Activated B cell treated with CpG ODN at 0.5 μM for 24 hours (primary cell): ENCODE measurements around the gene CKAP5. TPM values are rescaled to one million over a fixed set of nuclear protein-coding genes. Genes with fewer than 3 reads are reported as not detected.

Experiments used
- ATAC-seq: fragments of 200-7000 bp; cut with Tn5 transposase; one replicate; pipeline ENCODE4 v1.10.0; 2021; ENCODE audit warnings: low read depth, mild to moderate bottlenecking, moderate library complexity
- CTCF ChIA-PET: fragments of 350-600 bp; sonication (Branson Sonifier 250); formaldehyde crosslinking; loops from one replicate; lab custom pipeline; 2021; ENCODE audit warnings: antibody characterized with exemption; lab: Charles Lee
- POLR2A ChIA-PET: fragments of 350-600 bp; sonication (Branson Sonifier 250); formaldehyde crosslinking; loops from one replicate; lab custom pipeline; 2021; ENCODE audit warnings: antibody characterized with exemption; lab: Charles Lee
- DNase-seq: peaks from one replicate; pipeline ENCODE4 v3.0.0; 2022
- H3K27ac Mint-ChIP-seq: one replicate; pipeline ENCODE4 v1.8.0; 2020; ENCODE audit warnings: mixed read lengths
- H3K27me3 Mint-ChIP-seq: one replicate; pipeline ENCODE4 v1.8.0; 2021; ENCODE audit warnings: mixed read lengths
- H3K36me3 Mint-ChIP-seq: one replicate; pipeline ENCODE4 v1.8.0; 2021; ENCODE audit warnings: low read depth, mixed read lengths
- H3K4me1 Mint-ChIP-seq: one replicate; pipeline ENCODE4 v1.8.0; 2021; ENCODE audit warnings: mixed read lengths
- H3K4me3 Mint-ChIP-seq: one replicate; pipeline ENCODE4 v1.8.0; 2020; ENCODE audit warnings: mild to moderate bottlenecking, mixed read lengths
- H3K9me3 Mint-ChIP-seq: one replicate; pipeline ENCODE4 v1.8.0; 2020; ENCODE audit warnings: mixed read lengths
- intact Hi-C: fragments of 100-400 bp; cut with micrococcal nuclease; formaldehyde crosslinking; loops from one replicate; pipeline ENCODE4 v1.15.1; 2024
- total RNA-seq: library from RNA; stranded (reverse); gene quantifications from 2 replicates; pipeline ENCODE4 v1.2.3, GENCODE V29; 2022
- TF ChIP-seq, protein P1 (sequence below): fragments of 200-600 bp; IDR thresholded peaks from one replicate; pipeline ENCODE4 v1.8.0; 2022; ENCODE audit warnings: antibody characterized with exemption, mild to moderate bottlenecking

Gene CKAP5
- total RNA-seq, 1 donor from 2014 or later, result 50.4 TPM

DNA sequence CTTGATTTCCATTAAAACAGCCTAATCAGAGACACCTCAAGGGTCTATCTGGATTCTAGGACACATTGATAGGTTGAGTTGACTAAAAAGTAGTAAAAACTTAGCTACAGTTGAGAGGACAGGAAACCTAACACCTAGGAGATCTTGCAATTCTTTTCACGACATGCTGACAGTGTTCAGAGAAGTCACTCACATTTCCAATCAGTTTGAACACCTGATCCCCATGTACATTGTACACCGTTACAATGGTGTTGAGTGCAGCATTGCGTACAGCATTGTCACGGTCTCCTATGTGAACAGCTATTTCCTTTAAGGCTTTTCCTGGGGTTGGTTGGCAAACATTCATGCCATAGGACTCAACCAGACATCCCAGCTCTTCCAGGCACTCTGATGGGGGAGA lies 84.3 kb downstream of the CKAP5 start:
- CTCF ChIA-PET, result no interaction called here
- POLR2A ChIA-PET, result no interaction called here
- ATAC-seq (no peak), DNase-seq (no peak)
- TF ChIP-seq, protein P1, sequence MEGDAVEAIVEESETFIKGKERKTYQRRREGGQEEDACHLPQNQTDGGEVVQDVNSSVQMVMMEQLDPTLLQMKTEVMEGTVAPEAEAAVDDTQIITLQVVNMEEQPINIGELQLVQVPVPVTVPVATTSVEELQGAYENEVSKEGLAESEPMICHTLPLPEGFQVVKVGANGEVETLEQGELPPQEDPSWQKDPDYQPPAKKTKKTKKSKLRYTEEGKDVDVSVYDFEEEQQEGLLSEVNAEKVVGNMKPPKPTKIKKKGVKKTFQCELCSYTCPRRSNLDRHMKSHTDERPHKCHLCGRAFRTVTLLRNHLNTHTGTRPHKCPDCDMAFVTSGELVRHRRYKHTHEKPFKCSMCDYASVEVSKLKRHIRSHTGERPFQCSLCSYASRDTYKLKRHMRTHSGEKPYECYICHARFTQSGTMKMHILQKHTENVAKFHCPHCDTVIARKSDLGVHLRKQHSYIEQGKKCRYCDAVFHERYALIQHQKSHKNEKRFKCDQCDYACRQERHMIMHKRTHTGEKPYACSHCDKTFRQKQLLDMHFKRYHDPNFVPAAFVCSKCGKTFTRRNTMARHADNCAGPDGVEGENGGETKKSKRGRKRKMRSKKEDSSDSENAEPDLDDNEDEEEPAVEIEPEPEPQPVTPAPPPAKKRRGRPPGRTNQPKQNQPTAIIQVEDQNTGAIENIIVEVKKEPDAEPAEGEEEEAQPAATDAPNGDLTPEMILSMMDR, result no peak
- Mint-ChIP-seq H3K9me3 (no peaks in the 10 kb centered on the region), H3K4me1 (no peaks in the 10 kb centered on the region), H3K27ac (no peak overlapping the region), H3K4me3 (no peak overlapping the region), H3K36me3 (peaks cover 70% of the 10 kb centered on the region), H3K27me3 (no peaks in the 10 kb centered on the region)
- intact Hi-C loops, result no loop called here

DNA sequence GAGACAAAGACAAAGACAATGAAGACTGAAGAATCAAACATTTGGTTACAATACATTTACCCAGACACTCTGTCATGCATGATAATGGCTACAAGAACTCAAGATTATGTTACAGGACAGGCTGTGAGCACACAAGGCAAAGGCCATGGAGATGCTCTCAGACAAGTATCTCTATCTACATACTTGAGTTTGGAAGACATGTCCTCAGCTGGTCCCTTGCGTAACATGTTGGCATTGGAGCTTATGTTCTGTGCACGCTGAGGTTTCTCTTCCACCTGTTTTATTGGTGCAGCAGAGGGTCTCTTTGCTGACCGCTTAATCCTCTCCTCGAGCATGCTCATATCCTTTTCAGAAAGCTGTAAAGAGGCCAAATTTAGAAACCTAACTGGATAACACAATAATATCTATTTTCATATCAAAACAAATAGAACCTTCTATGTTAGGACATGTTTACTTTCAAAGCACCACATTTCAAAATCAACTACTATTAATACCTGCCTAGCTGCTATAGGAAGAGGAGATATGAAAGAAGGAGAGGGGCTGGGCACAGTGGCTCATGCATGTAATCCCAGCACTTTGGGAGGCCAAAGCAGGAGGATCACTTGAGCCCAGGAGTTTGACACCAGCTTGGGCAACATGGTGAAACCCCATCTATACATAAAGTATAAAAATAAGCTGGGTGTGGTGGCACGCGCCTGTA lies 85.5 kb downstream of the CKAP5 start:
- ChIA-PET CTCF (no interaction called here), POLR2A (no interaction called here)
- no peak for ATAC-seq
- DNase-seq, result no peak
- Mint-ChIP-seq H3K27ac (no peak overlapping the region), H3K4me1 (no peaks in the 10 kb centered on the region), H3K4me3 (no peak overlapping the region), H3K27me3 (no peaks in the 10 kb centered on the region), H3K36me3 (peaks cover 74% of the 10 kb centered on the region), H3K9me3 (no peaks in the 10 kb centered on the region)
- TF ChIP-seq, protein P1, result no peak
- intact Hi-C loops, result no loop called here

DNA sequence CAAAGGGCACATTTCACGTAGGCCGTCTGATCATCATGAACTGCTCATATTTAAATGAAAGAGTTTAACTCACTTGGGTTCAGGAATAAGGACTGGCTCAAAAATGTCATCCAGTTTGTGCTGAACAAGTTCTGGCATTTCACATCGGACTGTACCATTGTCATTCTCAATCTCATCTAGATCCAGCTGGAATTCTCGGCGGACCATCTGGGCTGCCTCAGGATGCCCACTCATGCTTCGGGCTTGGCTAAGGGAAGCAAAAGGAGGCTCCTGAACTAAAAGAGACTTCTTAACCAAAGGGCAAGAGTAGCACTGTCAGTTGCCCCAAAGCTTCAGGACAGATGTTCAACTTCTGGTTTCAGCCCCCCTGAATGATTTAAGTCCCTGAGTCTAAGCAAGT lies 86.9 kb downstream of the CKAP5 start:
- Mint-ChIP-seq H3K4me1 (no peaks in the 10 kb centered on the region), H3K4me3 (no peak overlapping the region), H3K27ac (no peak overlapping the region), H3K9me3 (no peaks in the 10 kb centered on the region), H3K36me3 (peaks cover 77% of the 10 kb centered on the region), H3K27me3 (no peaks in the 10 kb centered on the region)
- ChIA-PET POLR2A (no interaction called here), CTCF (no interaction called here)
- TF ChIP-seq, protein P1, result no peak
- no peak for ATAC-seq
- intact Hi-C loops, result no loop called here
- DNase-seq, result no peak

DNA sequence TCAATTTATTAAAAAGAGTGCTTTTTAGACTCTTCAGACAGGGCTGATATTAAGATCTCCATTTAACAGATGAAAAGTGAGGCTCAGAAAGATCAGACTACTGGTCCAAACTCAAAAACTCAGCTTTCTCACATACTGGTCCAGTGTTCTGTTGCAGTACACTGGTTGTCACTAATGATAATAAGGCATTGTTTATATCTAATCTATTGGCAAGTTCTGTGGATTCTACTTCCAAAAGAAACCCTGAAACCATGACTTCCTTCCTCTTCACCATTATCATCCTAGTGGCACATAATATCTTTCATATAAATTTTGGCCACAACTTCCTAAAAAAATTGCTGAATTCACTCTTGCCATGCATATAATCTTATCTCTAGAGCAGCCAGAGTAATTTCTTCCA lies 90.1 kb downstream of the CKAP5 start:
- ChIA-PET POLR2A (no interaction called here), CTCF (no interaction called here)
- intact Hi-C loops, result no loop called here
- TF ChIP-seq, protein P1, result no peak
- Mint-ChIP-seq H3K9me3 (no peaks in the 10 kb centered on the region), H3K27ac (no peak overlapping the region), H3K27me3 (no peaks in the 10 kb centered on the region), H3K4me3 (no peak overlapping the region), H3K36me3 (peaks cover 80% of the 10 kb centered on the region), H3K4me1 (no peaks in the 10 kb centered on the region)
- ATAC-seq (no peak), DNase-seq (no peak)

DNA sequence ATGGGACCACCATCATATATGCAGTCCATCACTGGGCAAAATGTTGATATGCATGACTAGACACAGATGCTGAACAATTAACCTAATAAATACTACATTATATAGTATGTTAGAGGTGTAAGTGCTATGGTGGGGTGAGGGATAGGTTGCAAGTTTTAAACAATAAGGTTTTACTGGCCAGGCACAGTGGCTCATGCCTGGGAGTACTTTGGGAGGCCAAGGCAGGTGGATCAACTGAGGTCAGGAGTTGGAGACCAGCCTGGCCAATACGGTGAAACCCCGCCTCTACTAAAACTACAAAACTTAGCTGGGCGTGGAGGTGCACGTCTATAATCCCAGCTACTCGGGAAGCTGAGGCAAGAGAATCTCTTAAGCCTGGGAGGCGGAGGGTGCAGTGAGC lies 98.9 kb downstream of the CKAP5 start:
- peaks cover 89% of the 10 kb centered on the region for H3K36me3 Mint-ChIP-seq
- POLR2A ChIA-PET, result no interaction called here
- H3K4me1 Mint-ChIP-seq, result no peaks in the 10 kb centered on the region
- intact Hi-C loops, result no loop called here
- TF ChIP-seq, protein P1, result no peak
- no peak overlapping the region for H3K4me3 Mint-ChIP-seq
- DNase-seq (no peak), ATAC-seq (no peak)
- H3K27ac Mint-ChIP-seq, result no peak overlapping the region
- no peaks in the 10 kb centered on the region for H3K9me3 Mint-ChIP-seq
- H3K27me3 Mint-ChIP-seq, result no peaks in the 10 kb centered on the region
- CTCF ChIA-PET, result no interaction called here
